HCT116 (cell line): ENCODE data around the gene SYNGR1. TPM values are rescaled to one million over a fixed set of nuclear protein-coding genes. Genes with fewer than 3 reads are reported as not detected.

Source experiments
- ATAC-seq: fragments of 200-7000 bp; cut with Tn5 transposase; 2 replicates; pipeline ENCODE4 v1.9.1; 2020; ENCODE audit warnings: mild to moderate bottlenecking, moderate library complexity
- BruUV-seq: library from RNA; stranded (reverse); fragments of 400-500 nt; replicated peaks from 2 replicates; lab custom pipeline; 2021; lab: Mats Ljungman, UMichigan
- CTCF ChIA-PET: fragments of 300-600 bp; sonication (Branson Sonifier 250); formaldehyde crosslinking; loops from one replicate; lab custom pipeline; 2021; ENCODE audit warnings: antibody characterized with exemption; lab: Charles Lee
- POLR2A ChIA-PET: fragments of 300-600, 350-600 bp; sonication (Branson Sonifier 250); formaldehyde crosslinking; loops from one replicate; lab custom pipeline; 2021; ENCODE audit warnings: antibody characterized with exemption; lab: Charles Lee
- RAD21 ChIA-PET, 2 experiments: fragments of 300-600 bp; sonication (Branson Sonifier 250); formaldehyde crosslinking; loops; one replicate each; lab custom pipeline; 2023; ENCODE audit warnings: low total read pairs in 2 of 2; ENCODE audit not compliant: uncharacterized antibody in 2 of 2, unreplicated experiment in 2 of 2, low non-redundant PET in 1 of 2; lab: Charles Lee
- DNase-seq: peaks from one replicate; pipeline ENCODE4 v3.0.0-alpha.2; 2010; ENCODE audit warnings: low read depth, low spot score
- H2AFZ ChIP-seq: fragments of 200-600 bp; shearing (Covaris generic), sonication (generic); 2 replicates; pipeline ENCODE4 v1.6.1; 2017; ENCODE audit warnings: low read depth, mixed run types, mixed read lengths, antibody characterized with exemption, low read length; ENCODE audit not compliant: poor library complexity, severe bottlenecking
- H3K27ac ChIP-seq: 2 replicates; pipeline ENCODE4 v1.5.1; 2012; ENCODE audit warnings: low read depth, low read length
- H3K27me3 ChIP-seq: fragments of 200-600 bp; sonication (generic); 2 replicates; pipeline ENCODE4 v1.6.1; 2016; ENCODE audit warnings: mixed run types, low read length, mixed read lengths; ENCODE audit not compliant: insufficient read depth
- H3K36me3 ChIP-seq, 2 experiments: fragments of 200-500 bp in 1 of 2; fragments of 200-600 bp in 1 of 2; sonication (Bioruptor generic) in 1 of 2; sonication (generic) in 1 of 2; 2 replicates each; pipeline versions ENCODE4 v1.5.1 to v1.6.1; 2014 to 2016; ENCODE audit warnings: low read length in 2 of 2, inconsistent platforms in 1 of 2, mixed read lengths in 1 of 2, mixed run types in 1 of 2; ENCODE audit not compliant: insufficient read depth in 2 of 2, control insufficient read depth in 1 of 2
- H3K4me1 ChIP-seq, 2 experiments: fragments of 200-600 bp in 1 of 2; sonication (generic) in 1 of 2; 2 replicates each; pipeline versions ENCODE4 v1.5.1 to v1.6.1; 2012 to 2017; ENCODE audit warnings: low read length in 2 of 2, inconsistent platforms in 1 of 2, mild to moderate bottlenecking in 1 of 2, mixed read lengths in 1 of 2, mixed run types in 1 of 2, moderate library complexity in 1 of 2; ENCODE audit not compliant: insufficient read depth in 2 of 2, control insufficient read depth in 1 of 2
- H3K4me2 ChIP-seq: fragments of 200-600 bp; sonication (generic); 2 replicates; pipeline ENCODE4 v1.6.1; 2017; ENCODE audit warnings: mixed run types, low read length, mixed read lengths
- H3K4me3 ChIP-seq, 2 experiments: fragments of 200-600 bp in 1 of 2; sonication (generic) in 1 of 2; replicated peaks in 1 of 2; 2 replicates each; pipeline ENCODE4 v1.5.1; 2011 to 2016; ENCODE audit warnings: low read length in 2 of 2, control low read depth in 1 of 2, low read depth in 1 of 2, mild to moderate bottlenecking in 1 of 2, mixed read lengths in 1 of 2, mixed run types in 1 of 2
- H3K79me2 ChIP-seq: fragments of 200-600 bp; sonication (generic); 2 replicates; pipeline ENCODE4 v1.6.1; 2017; ENCODE audit warnings: mild to moderate bottlenecking, mixed run types, low read length, moderate library complexity, mixed read lengths; ENCODE audit not compliant: insufficient read depth
- H3K9ac ChIP-seq: fragments of 200-600 bp; sonication (generic); 2 replicates; pipeline ENCODE4 v1.6.1; 2016; ENCODE audit warnings: low read length, mixed read lengths
- H3K9me2 ChIP-seq: fragments of 200-600 bp; sonication (generic), shearing (Covaris generic); 2 replicates; pipeline ENCODE4 v1.6.1; 2017; ENCODE audit warnings: mixed run types, mild to moderate bottlenecking, moderate library complexity; ENCODE audit not compliant: insufficient read depth
- H3K9me3 ChIP-seq, 2 experiments: fragments of 200-500 bp in 1 of 2; fragments of 200-600 bp in 1 of 2; sonication (Bioruptor generic) in 1 of 2; sonication (generic) in 1 of 2; 2 replicates each; pipeline ENCODE4 v1.6.1; 2014 to 2017; ENCODE audit warnings: low read length in 2 of 2, mixed read lengths in 2 of 2, inconsistent platforms in 1 of 2, low read depth in 1 of 2, mild to moderate bottlenecking in 1 of 2, mixed run types in 1 of 2, moderate library complexity in 1 of 2; ENCODE audit not compliant: control insufficient read depth in 1 of 2, insufficient read depth in 1 of 2
- H4K20me1 ChIP-seq: fragments of 200-600 bp; sonication (generic), shearing (Covaris generic); 2 replicates; pipeline ENCODE4 v1.6.1; 2017; ENCODE audit warnings: mixed run types, mild to moderate bottlenecking, moderate library complexity; ENCODE audit not compliant: insufficient read depth
- EGR1 ChIP-seq: IDR thresholded peaks from 2 replicates; pipeline ENCODE4 v1.6.1; 2012; ENCODE audit warnings: low read depth
- EZH2 ChIP-seq: fragments of 200-600 bp; sonication (generic); IDR thresholded peaks from 2 replicates; pipeline ENCODE4 v1.6.1; 2017; ENCODE audit warnings: antibody characterized with exemption, mixed run types
- RAD21 ChIP-seq: IDR thresholded peaks from 2 replicates; pipeline ENCODE4 v1.6.1; 2012; ENCODE audit warnings: low read depth, mild to moderate bottlenecking
- SIN3A ChIP-seq: IDR thresholded peaks from 2 replicates; pipeline ENCODE4 v1.6.1; 2012; ENCODE audit warnings: low read depth
- ZFX ChIP-seq: fragments of 450-650 bp; IDR thresholded peaks from 2 replicates; pipeline ENCODE4 v1.6.1; 2017
- ZNF274 ChIP-seq: fragments of 200-500 bp; sonication (Bioruptor generic); IDR thresholded peaks from 2 replicates; pipeline ENCODE4 v1.6.1; 2014; ENCODE audit warnings: mild to moderate bottlenecking, low read depth, low read length, inconsistent platforms
- intact Hi-C: fragments of 100-400 bp; cut with micrococcal nuclease; formaldehyde crosslinking; loops from 2 replicates; pipeline ENCODE4 v1.10.0; 2022
- total RNA-seq: library from RNA; stranded (reverse); gene quantifications from one replicate; pipeline ENCODE4 v1.2.1, GENCODE V29; 2021; ENCODE audit not compliant: unreplicated experiment

Gene SYNGR1
- total RNA-seq, 1 experiment from 2014 or later = 20.7 TPM

GRCh38 chr22:39418696-39419095 lies 68.9 kb downstream of the SYNGR1 start:
- no peaks in the 10 kb centered on the region for H3K9me2 ChIP-seq
- H3K27me3 ChIP-seq = no peaks in the 10 kb centered on the region
- BruUV-seq = no TSS peak
- CTCF ChIA-PET = no interaction called here
- no peak overlapping the region for H3K4me3 ChIP-seq
- intact Hi-C loops = no loop called here
- H3K79me2 ChIP-seq = no peaks in the 10 kb centered on the region
- POLR2A ChIA-PET = no interaction called here
- H3K4me1 ChIP-seq = no peaks in the 10 kb centered on the region
- ATAC-seq (no peak), DNase-seq (no peak)
- no peak overlapping the region for H3K9ac ChIP-seq
- no peak overlapping the region for H3K27ac ChIP-seq
- RAD21 ChIA-PET = no interaction called here
- H3K36me3 ChIP-seq = peaks cover 14 to 19% of the 10 kb centered on the region in 2 experiments; a peak in 3 of 4 replicates
- H2AFZ ChIP-seq = no peak overlapping the region
- H4K20me1 ChIP-seq = no peaks in the 10 kb centered on the region
- no peaks in the 10 kb centered on the region for H3K9me3 ChIP-seq
- TF ChIP-seq EZH2 (no peak), ZFX (no peak)
- TF ChIP-seq, all 23 proteins: peak for 0
- no peak overlapping the region for H3K4me2 ChIP-seq

DNA sequence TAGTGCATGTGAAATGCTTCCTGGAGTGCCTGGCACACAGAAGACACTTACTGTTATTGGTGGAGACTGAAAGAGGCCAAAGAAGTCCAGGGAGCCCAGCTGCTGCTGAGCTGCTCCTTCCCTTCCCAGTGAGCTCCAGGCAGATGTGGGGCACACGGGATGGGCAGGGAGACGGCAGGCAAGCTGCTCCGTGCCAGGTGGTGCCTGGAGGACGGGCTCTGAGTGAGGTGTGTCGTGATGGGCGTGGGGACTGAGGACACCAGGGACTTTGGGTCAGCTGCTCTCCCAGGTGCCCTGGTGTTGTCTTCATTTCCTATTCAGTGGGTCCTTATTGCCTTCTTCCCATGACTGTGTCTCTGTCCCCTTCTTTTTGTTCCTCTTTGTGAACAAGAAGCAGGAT lies 69.3 kb downstream of the SYNGR1 start:
- DNase-seq (no peak), ATAC-seq (no peak)
- BruUV-seq = no TSS peak
- no peaks in the 10 kb centered on the region for H3K79me2 ChIP-seq
- H3K27ac ChIP-seq = no peak overlapping the region
- TF ChIP-seq ZNF274 = no peak
- TF ChIP-seq SIN3A = no peak
- TF ChIP-seq RAD21 = no peak
- no peak for TF ChIP-seq EGR1
- H3K27me3 ChIP-seq = no peaks in the 10 kb centered on the region
- peaks cover 18 to 20% of the 10 kb centered on the region in 2 experiments; a peak in 3 of 4 replicates for H3K36me3 ChIP-seq
- H3K9ac ChIP-seq = no peak overlapping the region
- no peak overlapping the region for H2AFZ ChIP-seq
- no peak overlapping the region for H3K4me2 ChIP-seq
- H3K9me3 ChIP-seq = no peaks in the 10 kb centered on the region
- no peaks in the 10 kb centered on the region for H3K4me1 ChIP-seq
- H4K20me1 ChIP-seq = no peaks in the 10 kb centered on the region
- intact Hi-C loops = no loop called here
- H3K4me3 ChIP-seq = no peak overlapping the region
- ChIA-PET POLR2A (no interaction called here), CTCF (no interaction called here), RAD21 (no interaction called here)
- H3K9me2 ChIP-seq = no peaks in the 10 kb centered on the region
